ENCODE measurements around the gene SYTL3. TPM values are rescaled to one million over a fixed set of nuclear protein-coding genes. Genes with fewer than 3 reads are reported as not detected.

Gene SYTL3
- total RNA-seq, 1 donor from 2014 or later, result 8.7 TPM

DNA sequence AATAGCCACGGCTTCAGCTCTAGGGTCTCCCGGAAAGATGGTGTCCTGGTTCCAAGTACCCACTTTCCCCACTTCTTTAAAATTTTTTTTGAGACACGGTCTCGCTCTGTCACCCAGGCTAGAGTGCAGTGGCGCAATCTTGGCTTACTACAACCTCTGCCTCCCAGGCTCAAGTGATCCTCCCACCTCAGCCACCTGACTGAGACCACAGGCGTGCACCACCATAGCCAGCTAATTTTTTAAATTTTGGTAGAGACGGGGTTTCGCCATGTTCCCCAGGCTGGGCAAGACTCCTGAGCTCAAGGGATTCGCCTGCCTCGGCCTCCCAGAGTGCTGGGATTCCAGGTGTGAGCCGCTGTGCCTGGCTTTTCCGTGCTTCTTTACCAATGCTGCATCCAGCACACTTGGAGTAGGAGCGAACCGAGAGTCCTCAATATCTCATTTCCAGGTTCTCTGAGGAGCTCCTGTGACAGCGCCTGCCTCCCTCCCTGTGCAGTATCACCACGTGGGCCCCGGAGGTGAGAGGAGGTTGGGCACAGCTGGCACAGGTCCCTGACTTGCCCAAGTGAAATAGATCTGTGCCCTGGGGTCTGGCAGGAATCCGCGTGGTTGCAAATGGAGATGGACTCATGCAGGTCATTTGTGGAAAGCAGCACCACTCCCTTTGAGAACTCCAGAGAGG, 132.0 kb downstream of the SYTL3 start:
- Histone ChIP-seq H3K27me3 (no peaks in the 10 kb centered on the region), H3K36me3 (peaks cover 89% of the 10 kb centered on the region), H3K27ac (no peak overlapping the region), H3K4me1 (peaks cover 13% of the 10 kb centered on the region), H3K9me3 (no peaks in the 10 kb centered on the region), H3K4me3 (no peak overlapping the region)
- TF ChIP-seq, protein P1, sequence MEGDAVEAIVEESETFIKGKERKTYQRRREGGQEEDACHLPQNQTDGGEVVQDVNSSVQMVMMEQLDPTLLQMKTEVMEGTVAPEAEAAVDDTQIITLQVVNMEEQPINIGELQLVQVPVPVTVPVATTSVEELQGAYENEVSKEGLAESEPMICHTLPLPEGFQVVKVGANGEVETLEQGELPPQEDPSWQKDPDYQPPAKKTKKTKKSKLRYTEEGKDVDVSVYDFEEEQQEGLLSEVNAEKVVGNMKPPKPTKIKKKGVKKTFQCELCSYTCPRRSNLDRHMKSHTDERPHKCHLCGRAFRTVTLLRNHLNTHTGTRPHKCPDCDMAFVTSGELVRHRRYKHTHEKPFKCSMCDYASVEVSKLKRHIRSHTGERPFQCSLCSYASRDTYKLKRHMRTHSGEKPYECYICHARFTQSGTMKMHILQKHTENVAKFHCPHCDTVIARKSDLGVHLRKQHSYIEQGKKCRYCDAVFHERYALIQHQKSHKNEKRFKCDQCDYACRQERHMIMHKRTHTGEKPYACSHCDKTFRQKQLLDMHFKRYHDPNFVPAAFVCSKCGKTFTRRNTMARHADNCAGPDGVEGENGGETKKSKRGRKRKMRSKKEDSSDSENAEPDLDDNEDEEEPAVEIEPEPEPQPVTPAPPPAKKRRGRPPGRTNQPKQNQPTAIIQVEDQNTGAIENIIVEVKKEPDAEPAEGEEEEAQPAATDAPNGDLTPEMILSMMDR (IDR thresholded peaks at IDR 0.05), result no peak
- DNase-seq, result no peak
- ATAC-seq, result peak; percentile 32
- intact Hi-C loops (cut with DNase I), result no loop called here

GRCh38 chr6:158782432-158783166, 132.7 kb downstream of the SYTL3 start:
- H3K36me3 ChIP-seq, result peaks cover 90% of the 10 kb centered on the region
- TF ChIP-seq, protein P1 (IDR thresholded peaks at IDR 0.05), result no peak
- no peaks in the 10 kb centered on the region for H3K27me3 ChIP-seq
- DNase-seq (no peak), ATAC-seq (no peak)
- peaks cover 13% of the 10 kb centered on the region for H3K4me1 ChIP-seq
- intact Hi-C loops (cut with DNase I), result no loop called here
- no peak overlapping the region for H3K27ac ChIP-seq
- H3K9me3 ChIP-seq, result no peaks in the 10 kb centered on the region
- no peak overlapping the region for H3K4me3 ChIP-seq

DNA sequence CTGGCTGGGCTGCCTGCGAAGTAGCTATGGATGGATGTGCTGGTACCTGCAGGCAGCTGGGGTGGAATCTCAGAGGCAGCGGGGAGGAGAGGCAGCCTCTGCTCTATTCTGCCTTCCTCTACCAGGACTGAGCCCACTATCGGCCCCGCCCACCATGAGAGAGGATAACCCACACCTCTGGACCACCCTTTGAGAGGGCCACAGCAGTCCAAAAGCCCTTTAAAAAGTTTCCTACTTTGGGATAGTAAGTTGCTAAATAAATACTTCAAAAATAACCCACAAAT, 133.3 kb downstream of the SYTL3 start:
- no peak for DNase-seq
- ATAC-seq, result no peak
- Histone ChIP-seq H3K36me3 (peaks cover 90% of the 10 kb centered on the region), H3K4me1 (peaks cover 13% of the 10 kb centered on the region), H3K9me3 (no peaks in the 10 kb centered on the region), H3K27ac (no peak overlapping the region), H3K27me3 (no peaks in the 10 kb centered on the region), H3K4me3 (no peak overlapping the region)
- TF ChIP-seq, protein P1 (IDR thresholded peaks at IDR 0.05), result no peak
- intact Hi-C loops (cut with DNase I), result no loop called here

DNA sequence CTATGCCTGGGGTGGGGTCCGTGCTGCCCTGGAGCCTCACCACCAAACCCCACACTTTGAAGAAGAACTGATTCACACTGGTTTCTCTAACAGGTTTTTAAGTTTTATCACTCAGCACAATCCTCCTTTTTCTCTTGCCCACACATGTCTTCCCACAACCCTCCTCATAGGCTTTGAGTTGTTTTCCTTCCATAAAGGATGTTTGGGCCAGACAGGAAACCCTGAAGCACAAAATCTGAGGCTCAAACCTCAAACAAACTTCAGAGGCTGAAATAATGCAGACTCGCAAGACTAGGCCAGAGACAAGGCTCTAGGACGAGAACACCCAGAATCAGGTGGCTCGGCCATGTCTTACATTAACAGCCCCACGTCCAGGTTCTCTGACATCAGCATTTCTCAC, 134.0 kb downstream of the SYTL3 start:
- intact Hi-C loops (cut with DNase I), result no loop called here
- no peak for DNase-seq
- TF ChIP-seq, protein P1 (IDR thresholded peaks at IDR 0.05), result no peak
- Histone ChIP-seq H3K27me3 (no peaks in the 10 kb centered on the region), H3K4me3 (no peak overlapping the region), H3K36me3 (peaks cover 90% of the 10 kb centered on the region), H3K9me3 (no peaks in the 10 kb centered on the region), H3K4me1 (peaks cover 13% of the 10 kb centered on the region), H3K27ac (no peak overlapping the region)
- no peak for ATAC-seq

DNA sequence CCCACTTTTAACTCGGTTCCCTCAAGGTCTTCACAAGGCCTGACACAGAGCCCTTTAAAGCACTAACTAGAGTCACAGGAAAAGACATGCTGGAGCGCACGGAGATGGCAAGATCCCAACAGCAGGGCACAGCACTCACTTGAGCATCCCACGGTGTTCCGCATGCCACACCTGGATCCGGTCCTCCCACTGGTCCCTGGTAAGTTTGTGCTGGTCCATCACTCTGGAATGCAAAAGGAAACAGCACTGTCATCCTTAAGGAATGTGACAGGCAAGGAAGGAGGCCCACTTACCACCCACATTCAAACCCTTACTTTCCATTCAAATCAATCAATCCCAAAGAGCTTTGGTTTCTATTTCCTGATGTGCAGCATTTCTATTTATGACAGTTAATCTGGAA, 134.7 kb downstream of the SYTL3 start:
- no peak for ATAC-seq
- TF ChIP-seq, protein P1 (IDR thresholded peaks at IDR 0.05), result no peak
- Histone ChIP-seq H3K27me3 (no peaks in the 10 kb centered on the region), H3K4me3 (no peak overlapping the region), H3K27ac (no peak overlapping the region), H3K9me3 (no peaks in the 10 kb centered on the region), H3K36me3 (peaks cover 88% of the 10 kb centered on the region), H3K4me1 (peaks cover 13% of the 10 kb centered on the region)
- intact Hi-C loops (cut with DNase I), result no loop called here
- DNase-seq, result no peak
